Measurements from ENCODE around the gene HEXD.

- TF ChIP-seq POLR2A (IDR thresholded peaks at IDR 0.05; ENCODE audit: control extremely low read depth in 1 of 2, low read depth in 2 of 2, low read length in 2 of 2), result no peak
- TF ChIP-seq, protein P1, sequence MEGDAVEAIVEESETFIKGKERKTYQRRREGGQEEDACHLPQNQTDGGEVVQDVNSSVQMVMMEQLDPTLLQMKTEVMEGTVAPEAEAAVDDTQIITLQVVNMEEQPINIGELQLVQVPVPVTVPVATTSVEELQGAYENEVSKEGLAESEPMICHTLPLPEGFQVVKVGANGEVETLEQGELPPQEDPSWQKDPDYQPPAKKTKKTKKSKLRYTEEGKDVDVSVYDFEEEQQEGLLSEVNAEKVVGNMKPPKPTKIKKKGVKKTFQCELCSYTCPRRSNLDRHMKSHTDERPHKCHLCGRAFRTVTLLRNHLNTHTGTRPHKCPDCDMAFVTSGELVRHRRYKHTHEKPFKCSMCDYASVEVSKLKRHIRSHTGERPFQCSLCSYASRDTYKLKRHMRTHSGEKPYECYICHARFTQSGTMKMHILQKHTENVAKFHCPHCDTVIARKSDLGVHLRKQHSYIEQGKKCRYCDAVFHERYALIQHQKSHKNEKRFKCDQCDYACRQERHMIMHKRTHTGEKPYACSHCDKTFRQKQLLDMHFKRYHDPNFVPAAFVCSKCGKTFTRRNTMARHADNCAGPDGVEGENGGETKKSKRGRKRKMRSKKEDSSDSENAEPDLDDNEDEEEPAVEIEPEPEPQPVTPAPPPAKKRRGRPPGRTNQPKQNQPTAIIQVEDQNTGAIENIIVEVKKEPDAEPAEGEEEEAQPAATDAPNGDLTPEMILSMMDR (IDR thresholded peaks at IDR 0.05; ENCODE audit: control extremely low read depth in 1 of 3, insufficient read depth in 1 of 3, low read depth in 1 of 3, low read length in 3 of 3), result no peak
- TF ChIP-seq SP4 (IDR thresholded peaks at IDR 0.05; ENCODE audit: low read length), result no peak
- TF ChIP-seq, protein P2, sequence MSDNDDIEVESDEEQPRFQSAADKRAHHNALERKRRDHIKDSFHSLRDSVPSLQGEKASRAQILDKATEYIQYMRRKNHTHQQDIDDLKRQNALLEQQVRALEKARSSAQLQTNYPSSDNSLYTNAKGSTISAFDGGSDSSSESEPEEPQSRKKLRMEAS (IDR thresholded peaks at IDR 0.05), result no peak
- no peak for TF ChIP-seq BCL11A (IDR thresholded peaks at IDR 0.05; ENCODE audit: low read depth in 2 of 2, low read length in 2 of 2)
- no peak for TF ChIP-seq SRF (IDR thresholded peaks at IDR 0.05; ENCODE audit: low read depth, low read length)
- no peak for TF ChIP-seq CHD1 (IDR thresholded peaks at IDR 0.05; ENCODE audit: low read depth, low read length)
- TF ChIP-seq GABPA (IDR thresholded peaks at IDR 0.05; ENCODE audit: borderline replicate concordance, insufficient read depth, low read length), result no peak
- TF ChIP-seq TBP (IDR thresholded peaks at IDR 0.05; ENCODE audit: low read depth, low read length), result no peak
- no peak for TF ChIP-seq MAFK (IDR thresholded peaks at IDR 0.05; ENCODE audit: low read depth, low read length)
- no peak for TF ChIP-seq CBX8 (IDR thresholded peaks at IDR 0.05; ENCODE audit: borderline replicate concordance, low read depth, low read length)
- TF ChIP-seq CBX5 (IDR thresholded peaks at IDR 0.05; ENCODE audit: low read depth, low read length), result no peak
- TF ChIP-seq EZH2 (IDR thresholded peaks at IDR 0.05; ENCODE audit: low read depth, low read length, severe bottlenecking), result no peak
These were observed 45.9 kb downstream of the HEXD start for GRCh38 chr17:82463925-82464566.
